HCT116 (cell line): Measurements from ENCODE around the gene TMEM192. TPM values are rescaled to one million over a fixed set of nuclear protein-coding genes. Genes with fewer than 3 reads are reported as not detected.

Source experiments
- ATAC-seq: fragments of 200-7000 bp; cut with Tn5 transposase; 2 replicates; pipeline ENCODE4 v1.9.1; 2020; ENCODE audit warnings: mild to moderate bottlenecking, moderate library complexity
- BruUV-seq: library from RNA; stranded (reverse); fragments of 400-500 nt; replicated peaks from 2 replicates; lab custom pipeline; 2021; lab: Mats Ljungman, UMichigan
- CTCF ChIA-PET: fragments of 300-600 bp; sonication (Branson Sonifier 250); formaldehyde crosslinking; loops from one replicate; lab custom pipeline; 2021; ENCODE audit warnings: antibody characterized with exemption; lab: Charles Lee
- POLR2A ChIA-PET: fragments of 300-600, 350-600 bp; sonication (Branson Sonifier 250); formaldehyde crosslinking; loops from one replicate; lab custom pipeline; 2021; ENCODE audit warnings: antibody characterized with exemption; lab: Charles Lee
- RAD21 ChIA-PET, 2 experiments: fragments of 300-600 bp; sonication (Branson Sonifier 250); formaldehyde crosslinking; loops; one replicate each; lab custom pipeline; 2023; ENCODE audit warnings: low total read pairs in 2 of 2; ENCODE audit not compliant: uncharacterized antibody in 2 of 2, unreplicated experiment in 2 of 2, low non-redundant PET in 1 of 2; lab: Charles Lee
- DNase-seq: peaks from one replicate; pipeline ENCODE4 v3.0.0-alpha.2; 2010; ENCODE audit warnings: low read depth, low spot score
- H2AFZ ChIP-seq: fragments of 200-600 bp; shearing (Covaris generic), sonication (generic); 2 replicates; pipeline ENCODE4 v1.6.1; 2017; ENCODE audit warnings: low read depth, mixed run types, mixed read lengths, antibody characterized with exemption, low read length; ENCODE audit not compliant: poor library complexity, severe bottlenecking
- H3K27ac ChIP-seq: 2 replicates; pipeline ENCODE4 v1.5.1; 2012; ENCODE audit warnings: low read depth, low read length
- H3K27me3 ChIP-seq: fragments of 200-600 bp; sonication (generic); 2 replicates; pipeline ENCODE4 v1.6.1; 2016; ENCODE audit warnings: mixed run types, low read length, mixed read lengths; ENCODE audit not compliant: insufficient read depth
- H3K36me3 ChIP-seq, 2 experiments: fragments of 200-500 bp in 1 of 2; fragments of 200-600 bp in 1 of 2; sonication (Bioruptor generic) in 1 of 2; sonication (generic) in 1 of 2; 2 replicates each; pipeline versions ENCODE4 v1.5.1 to v1.6.1; 2014 to 2016; ENCODE audit warnings: low read length in 2 of 2, inconsistent platforms in 1 of 2, mixed read lengths in 1 of 2, mixed run types in 1 of 2; ENCODE audit not compliant: insufficient read depth in 2 of 2, control insufficient read depth in 1 of 2
- H3K4me1 ChIP-seq, 2 experiments: fragments of 200-600 bp in 1 of 2; sonication (generic) in 1 of 2; 2 replicates each; pipeline versions ENCODE4 v1.5.1 to v1.6.1; 2012 to 2017; ENCODE audit warnings: low read length in 2 of 2, inconsistent platforms in 1 of 2, mild to moderate bottlenecking in 1 of 2, mixed read lengths in 1 of 2, mixed run types in 1 of 2, moderate library complexity in 1 of 2; ENCODE audit not compliant: insufficient read depth in 2 of 2, control insufficient read depth in 1 of 2
- H3K4me2 ChIP-seq: fragments of 200-600 bp; sonication (generic); 2 replicates; pipeline ENCODE4 v1.6.1; 2017; ENCODE audit warnings: mixed run types, low read length, mixed read lengths
- H3K4me3 ChIP-seq, 2 experiments: fragments of 200-600 bp in 1 of 2; sonication (generic) in 1 of 2; replicated peaks in 1 of 2; 2 replicates each; pipeline ENCODE4 v1.5.1; 2011 to 2016; ENCODE audit warnings: low read length in 2 of 2, control low read depth in 1 of 2, low read depth in 1 of 2, mild to moderate bottlenecking in 1 of 2, mixed read lengths in 1 of 2, mixed run types in 1 of 2
- H3K79me2 ChIP-seq: fragments of 200-600 bp; sonication (generic); 2 replicates; pipeline ENCODE4 v1.6.1; 2017; ENCODE audit warnings: mild to moderate bottlenecking, mixed run types, low read length, moderate library complexity, mixed read lengths; ENCODE audit not compliant: insufficient read depth
- H3K9ac ChIP-seq: fragments of 200-600 bp; sonication (generic); 2 replicates; pipeline ENCODE4 v1.6.1; 2016; ENCODE audit warnings: low read length, mixed read lengths
- H3K9me2 ChIP-seq: fragments of 200-600 bp; sonication (generic), shearing (Covaris generic); 2 replicates; pipeline ENCODE4 v1.6.1; 2017; ENCODE audit warnings: mixed run types, mild to moderate bottlenecking, moderate library complexity; ENCODE audit not compliant: insufficient read depth
- H3K9me3 ChIP-seq, 2 experiments: fragments of 200-500 bp in 1 of 2; fragments of 200-600 bp in 1 of 2; sonication (Bioruptor generic) in 1 of 2; sonication (generic) in 1 of 2; 2 replicates each; pipeline ENCODE4 v1.6.1; 2014 to 2017; ENCODE audit warnings: low read length in 2 of 2, mixed read lengths in 2 of 2, inconsistent platforms in 1 of 2, low read depth in 1 of 2, mild to moderate bottlenecking in 1 of 2, mixed run types in 1 of 2, moderate library complexity in 1 of 2; ENCODE audit not compliant: control insufficient read depth in 1 of 2, insufficient read depth in 1 of 2
- H4K20me1 ChIP-seq: fragments of 200-600 bp; sonication (generic), shearing (Covaris generic); 2 replicates; pipeline ENCODE4 v1.6.1; 2017; ENCODE audit warnings: mixed run types, mild to moderate bottlenecking, moderate library complexity; ENCODE audit not compliant: insufficient read depth
- CBX3 ChIP-seq: IDR thresholded peaks from 2 replicates; pipeline ENCODE4 v1.6.1; 2012; ENCODE audit warnings: low read depth
- CEBPB ChIP-seq: IDR thresholded peaks from 2 replicates; pipeline ENCODE4 v1.6.1; 2012; ENCODE audit warnings: low read depth
- EGR1 ChIP-seq: IDR thresholded peaks from 2 replicates; pipeline ENCODE4 v1.6.1; 2012; ENCODE audit warnings: low read depth
- ELF1 ChIP-seq: IDR thresholded peaks from 2 replicates; pipeline ENCODE4 v1.6.1; 2012; ENCODE audit warnings: low read depth, borderline replicate concordance
- EZH2 ChIP-seq: fragments of 200-600 bp; sonication (generic); IDR thresholded peaks from 2 replicates; pipeline ENCODE4 v1.6.1; 2017; ENCODE audit warnings: antibody characterized with exemption, mixed run types
- EZH2phosphoT487 ChIP-seq: fragments of 200-600 bp; IDR thresholded peaks from 2 replicates; pipeline ENCODE4 v1.6.1; 2018; ENCODE audit warnings: antibody characterized with exemption, borderline replicate concordance
- RAD21 ChIP-seq: IDR thresholded peaks from 2 replicates; pipeline ENCODE4 v1.6.1; 2012; ENCODE audit warnings: low read depth, mild to moderate bottlenecking
- SP1 ChIP-seq: IDR thresholded peaks from 2 replicates; pipeline ENCODE4 v1.6.1; 2012; ENCODE audit warnings: low read depth
- SRF ChIP-seq: IDR thresholded peaks from 2 replicates; pipeline ENCODE4 v1.6.1; 2012; ENCODE audit warnings: low read depth
- TCF7L2 ChIP-seq: IDR thresholded peaks from 2 replicates; pipeline ENCODE4 v1.7.0; 2011; ENCODE audit warnings: borderline replicate concordance, inconsistent platforms; ENCODE audit not compliant: insufficient read depth, insufficient read length; ENCODE audit errors: extremely low read depth
- YY1 ChIP-seq: IDR thresholded peaks from 2 replicates; pipeline ENCODE4 v1.6.1; 2011; ENCODE audit warnings: low read length, low read depth, moderate library complexity, mild to moderate bottlenecking; ENCODE audit not compliant: insufficient replicate concordance; ENCODE audit errors: extremely low read depth
- ZFX ChIP-seq: fragments of 450-650 bp; IDR thresholded peaks from 2 replicates; pipeline ENCODE4 v1.6.1; 2017
- intact Hi-C: fragments of 100-400 bp; cut with micrococcal nuclease; formaldehyde crosslinking; loops from 2 replicates; pipeline ENCODE4 v1.10.0; 2022
- total RNA-seq: library from RNA; stranded (reverse); gene quantifications from one replicate; pipeline ENCODE4 v1.2.1, GENCODE V29; 2021; ENCODE audit not compliant: unreplicated experiment
- TF ChIP-seq, protein P1 (sequence below), 3 experiments: fragments of 200-600 bp in 1 of 3; sonication (generic) in 1 of 3; IDR thresholded peaks in 2 of 3; conservative IDR thresholded peaks in 1 of 3; 2 replicates each; pipeline ENCODE4 v1.5.1; 2012 to 2017; ENCODE audit warnings: low read depth in 2 of 3, low read length in 2 of 3, antibody characterized with exemption in 1 of 3, borderline replicate concordance in 1 of 3, control low read depth in 1 of 3, mild to moderate bottlenecking in 1 of 3, mixed read lengths in 1 of 3, mixed run types in 1 of 3, moderate library complexity in 1 of 3; ENCODE audit not compliant: insufficient read depth in 1 of 3
- TF ChIP-seq, protein P2 (sequence below): IDR thresholded peaks from 2 replicates; pipeline ENCODE4 v1.6.1; 2011; ENCODE audit warnings: mild to moderate bottlenecking, low read length, moderate library complexity; ENCODE audit not compliant: insufficient replicate concordance; ENCODE audit errors: extremely low read depth
- TF ChIP-seq, protein P3 (sequence below): IDR thresholded peaks from 2 replicates; pipeline ENCODE4 v1.6.1; 2012; ENCODE audit warnings: low read depth

The TMEM192 gene
- total RNA-seq, 1 experiment from 2014 or later: 13.1 TPM

DNA sequence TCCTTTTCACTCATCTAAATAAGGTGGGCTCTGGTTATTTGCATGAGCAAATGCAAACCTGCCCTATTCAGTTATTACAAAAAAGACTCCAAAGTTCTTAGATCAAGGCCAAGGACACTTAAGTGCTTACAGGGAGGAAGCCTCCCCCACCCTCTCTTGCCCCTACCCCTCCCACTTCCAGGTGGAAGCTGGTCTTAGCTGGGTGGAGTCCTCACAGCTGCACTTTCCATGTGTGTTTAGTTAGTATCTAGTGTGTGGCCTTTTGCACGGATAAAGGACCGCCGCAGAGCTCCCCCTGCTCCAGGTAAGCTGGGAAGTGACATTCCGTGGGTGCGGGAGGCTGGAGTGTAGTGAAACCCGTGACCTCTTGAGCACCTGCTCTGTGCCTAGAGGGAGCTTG lies 59.0 kb downstream of the TMEM192 start, which contains the start of gene TRIM75 (continued):
- no peak for TF ChIP-seq ELF1

DNA sequence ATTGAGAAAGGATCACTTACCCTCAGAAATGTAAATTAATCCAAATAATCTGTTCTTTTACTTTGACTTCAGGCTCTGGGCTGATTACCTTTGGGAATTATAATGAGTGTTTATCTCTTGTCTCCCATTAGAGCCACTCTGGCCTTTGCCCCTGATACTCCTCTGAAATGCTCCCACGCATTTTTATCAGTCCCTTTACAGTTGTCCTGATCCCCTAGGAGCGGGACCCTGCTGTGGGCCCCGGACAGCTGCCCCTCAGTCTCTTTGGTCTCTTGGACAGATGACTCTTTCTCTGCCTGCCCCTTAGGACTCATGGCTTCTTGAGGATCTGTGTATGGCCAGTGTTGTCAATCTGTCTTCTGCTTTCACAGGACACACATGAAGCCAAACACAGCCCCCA lies 60.0 kb downstream of the TMEM192 start:
- POLR2A ChIA-PET: no interaction called here
- intact Hi-C loops: no loop called here

More for the DNA sequence above, 60.0 kb downstream of the TMEM192 start:
- Histone ChIP-seq H3K27me3 (no peaks in the 10 kb centered on the region), H3K9ac (no peak overlapping the region), H3K27ac (no peak overlapping the region), H3K4me1 (no peaks in the 10 kb centered on the region), H4K20me1 (no peaks in the 10 kb centered on the region), H3K79me2 (no peaks in the 10 kb centered on the region), H2AFZ (no peak overlapping the region)
- DNase-seq: no peak
- no peak for ATAC-seq
- ChIA-PET CTCF (no interaction called here), RAD21 (no interaction called here)
- TF ChIP-seq ZFX (no peak), EZH2 (no peak), SP1 (no peak), SRF (no peak), EZH2phosphoT487 (no peak), RAD21 (no peak), CEBPB (no peak), EGR1 (no peak), TCF7L2 (no peak), CBX3 (no peak), YY1 (no peak)
- TF ChIP-seq, protein P1, sequence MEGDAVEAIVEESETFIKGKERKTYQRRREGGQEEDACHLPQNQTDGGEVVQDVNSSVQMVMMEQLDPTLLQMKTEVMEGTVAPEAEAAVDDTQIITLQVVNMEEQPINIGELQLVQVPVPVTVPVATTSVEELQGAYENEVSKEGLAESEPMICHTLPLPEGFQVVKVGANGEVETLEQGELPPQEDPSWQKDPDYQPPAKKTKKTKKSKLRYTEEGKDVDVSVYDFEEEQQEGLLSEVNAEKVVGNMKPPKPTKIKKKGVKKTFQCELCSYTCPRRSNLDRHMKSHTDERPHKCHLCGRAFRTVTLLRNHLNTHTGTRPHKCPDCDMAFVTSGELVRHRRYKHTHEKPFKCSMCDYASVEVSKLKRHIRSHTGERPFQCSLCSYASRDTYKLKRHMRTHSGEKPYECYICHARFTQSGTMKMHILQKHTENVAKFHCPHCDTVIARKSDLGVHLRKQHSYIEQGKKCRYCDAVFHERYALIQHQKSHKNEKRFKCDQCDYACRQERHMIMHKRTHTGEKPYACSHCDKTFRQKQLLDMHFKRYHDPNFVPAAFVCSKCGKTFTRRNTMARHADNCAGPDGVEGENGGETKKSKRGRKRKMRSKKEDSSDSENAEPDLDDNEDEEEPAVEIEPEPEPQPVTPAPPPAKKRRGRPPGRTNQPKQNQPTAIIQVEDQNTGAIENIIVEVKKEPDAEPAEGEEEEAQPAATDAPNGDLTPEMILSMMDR (IDR thresholded peaks at IDR 0.05 in 2 of 3, conservative IDR thresholded peaks at IDR 0.05 in 1 of 3; ENCODE audit: borderline replicate concordance in 1 of 3, insufficient read depth in 1 of 3, low read depth in 2 of 3, low read length in 2 of 3): no peak
- TF ChIP-seq, protein P2, sequence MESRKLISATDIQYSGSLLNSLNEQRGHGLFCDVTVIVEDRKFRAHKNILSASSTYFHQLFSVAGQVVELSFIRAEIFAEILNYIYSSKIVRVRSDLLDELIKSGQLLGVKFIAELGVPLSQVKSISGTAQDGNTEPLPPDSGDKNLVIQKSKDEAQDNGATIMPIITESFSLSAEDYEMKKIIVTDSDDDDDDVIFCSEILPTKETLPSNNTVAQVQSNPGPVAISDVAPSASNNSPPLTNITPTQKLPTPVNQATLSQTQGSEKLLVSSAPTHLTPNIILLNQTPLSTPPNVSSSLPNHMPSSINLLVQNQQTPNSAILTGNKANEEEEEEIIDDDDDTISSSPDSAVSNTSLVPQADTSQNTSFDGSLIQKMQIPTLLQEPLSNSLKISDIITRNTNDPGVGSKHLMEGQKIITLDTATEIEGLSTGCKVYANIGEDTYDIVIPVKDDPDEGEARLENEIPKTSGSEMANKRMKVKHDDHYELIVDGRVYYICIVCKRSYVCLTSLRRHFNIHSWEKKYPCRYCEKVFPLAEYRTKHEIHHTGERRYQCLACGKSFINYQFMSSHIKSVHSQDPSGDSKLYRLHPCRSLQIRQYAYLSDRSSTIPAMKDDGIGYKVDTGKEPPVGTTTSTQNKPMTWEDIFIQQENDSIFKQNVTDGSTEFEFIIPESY: no peak
- TF ChIP-seq, protein P3, sequence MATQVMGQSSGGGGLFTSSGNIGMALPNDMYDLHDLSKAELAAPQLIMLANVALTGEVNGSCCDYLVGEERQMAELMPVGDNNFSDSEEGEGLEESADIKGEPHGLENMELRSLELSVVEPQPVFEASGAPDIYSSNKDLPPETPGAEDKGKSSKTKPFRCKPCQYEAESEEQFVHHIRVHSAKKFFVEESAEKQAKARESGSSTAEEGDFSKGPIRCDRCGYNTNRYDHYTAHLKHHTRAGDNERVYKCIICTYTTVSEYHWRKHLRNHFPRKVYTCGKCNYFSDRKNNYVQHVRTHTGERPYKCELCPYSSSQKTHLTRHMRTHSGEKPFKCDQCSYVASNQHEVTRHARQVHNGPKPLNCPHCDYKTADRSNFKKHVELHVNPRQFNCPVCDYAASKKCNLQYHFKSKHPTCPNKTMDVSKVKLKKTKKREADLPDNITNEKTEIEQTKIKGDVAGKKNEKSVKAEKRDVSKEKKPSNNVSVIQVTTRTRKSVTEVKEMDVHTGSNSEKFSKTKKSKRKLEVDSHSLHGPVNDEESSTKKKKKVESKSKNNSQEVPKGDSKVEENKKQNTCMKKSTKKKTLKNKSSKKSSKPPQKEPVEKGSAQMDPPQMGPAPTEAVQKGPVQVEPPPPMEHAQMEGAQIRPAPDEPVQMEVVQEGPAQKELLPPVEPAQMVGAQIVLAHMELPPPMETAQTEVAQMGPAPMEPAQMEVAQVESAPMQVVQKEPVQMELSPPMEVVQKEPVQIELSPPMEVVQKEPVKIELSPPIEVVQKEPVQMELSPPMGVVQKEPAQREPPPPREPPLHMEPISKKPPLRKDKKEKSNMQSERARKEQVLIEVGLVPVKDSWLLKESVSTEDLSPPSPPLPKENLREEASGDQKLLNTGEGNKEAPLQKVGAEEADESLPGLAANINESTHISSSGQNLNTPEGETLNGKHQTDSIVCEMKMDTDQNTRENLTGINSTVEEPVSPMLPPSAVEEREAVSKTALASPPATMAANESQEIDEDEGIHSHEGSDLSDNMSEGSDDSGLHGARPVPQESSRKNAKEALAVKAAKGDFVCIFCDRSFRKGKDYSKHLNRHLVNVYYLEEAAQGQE: no peak
- TF ChIP-seq, all 23 proteins: peak for 0
- H3K4me2 ChIP-seq: no peak overlapping the region
- H3K9me3 ChIP-seq: no peaks in the 10 kb centered on the region
- no peak overlapping the region for H3K4me3 ChIP-seq
- no peaks in the 10 kb centered on the region for H3K9me2 ChIP-seq
- BruUV-seq: no TSS peak
- no peaks in the 10 kb centered on the region for H3K36me3 ChIP-seq
